ENCODE results near the gene GRK5. TPM values are rescaled to one million over a fixed set of nuclear protein-coding genes. Genes with fewer than 3 reads are reported as not detected.

Gene GRK5
- 29.0 TPM for total RNA-seq (2021; ENCODE audit: unreplicated experiment)
- 23.6 TPM for polyA plus RNA-seq (2012; ENCODE audit: insufficient read length)
- percentile 73 among the genes with signal in this experiment for Bru-seq, nascent RNA
- BruChase-seq, experiment 1, labeled RNA remaining after a 2-hour chase = percentile 64 among the genes with signal in this experiment
- percentile 72 among the genes with signal in this experiment for BruChase-seq, experiment 2, labeled RNA remaining after a 6-hour chase
- long read RNA-seq, full-length matches to known transcripts = 28 of 60 reads
- long read RNA-seq, partial matches to known transcripts = 6 of 60 reads
- long read RNA-seq, other reads (novel, unspliced or antisense) = 26 of 60 reads

GRCh38 chr10:119207366-119207666 is at the start of gene GRK5:
Gene GRK5 (plus strand): TSS chr10:119207571. CDS start chr10:119207918, 347 bp downstream.
- peak; percentile 91 for ATAC-seq
- H3K4me3 ChIP-seq (ENCODE audit: low read depth in 2 of 2, low read length in 2 of 2) = peak within 1 kb of the TSS; percentile 80 to 94
- no TSS peak for BruUV-seq (replicated peaks)
- H3K36me3 ChIP-seq (ENCODE audit: control insufficient read depth, insufficient read depth, low read length) = no peaks in the 10 kb centered on the region
- peaks cover 42% of the 10 kb centered on the region for H3K4me1 ChIP-seq (ENCODE audit: control insufficient read depth, insufficient read depth, low read length)
- H3K27me3 ChIP-seq (ENCODE audit: control insufficient read depth, insufficient read depth, low read length) = no peaks in the 10 kb centered on the region
- H3K27ac ChIP-seq (ENCODE audit: low read length) = peak within 1 kb of the TSS; percentile 90
- TF ChIP-seq CTCF (IDR thresholded peaks at IDR 0.05) (no peak), TCF7L2 (IDR thresholded peaks at IDR 0.05; ENCODE audit: low read depth, low read length) (no peak), SIN3A (IDR thresholded peaks at IDR 0.05; ENCODE audit: borderline replicate concordance, insufficient read depth, low read depth, low read length) (no peak; the same call in 1 of the 2 replicates), REST (IDR thresholded peaks at IDR 0.05; ENCODE audit: insufficient read depth in 1 of 2, low read depth in 2 of 2, low read length in 1 of 2) (no peak), POLR2AphosphoS5 (IDR thresholded peaks at IDR 0.05; ENCODE audit: low read depth, low read length) (no peak)
- DNase-seq (ENCODE audit: low read depth, low spot score) = peak; percentile 74
- no peaks in the 10 kb centered on the region for H3K9me3 ChIP-seq (ENCODE audit: control insufficient read depth, insufficient read depth, low read depth, low read length)
- CTCF ChIA-PET = interaction anchor here (0.7 to 1.4 kb wide), 6 partner anchors 9 to 283 kb away, joined by 3 to 20 read pairs (median 4); no protein-coding TSS in a partner anchor
- POLR2A ChIA-PET = interaction anchor here (0.6 to 1.5 kb wide), 6 partner anchors 13 to 666 kb away, joined by 3 to 5 read pairs (median 4); no protein-coding TSS in a partner anchor
- intact Hi-C loops (cut with micrococcal nuclease; ENCODE audit: unreplicated experiment) = loop anchor here (2.0 to 5.0 kb wide), 3 partner anchors 45 to 209 kb away; no protein-coding TSS in a partner anchor
- in situ Hi-C loops (cut with HindIII; ENCODE audit: low pct_unique_long_range_greater_than_20kb, low sequenced_read_pairs) = no loop called here

- peaks cover 4% of the 10 kb centered on the region for H3K4me1 ChIP-seq (ENCODE audit: control insufficient read depth, insufficient read depth, low read length)
- no peak overlapping the region for H3K4me3 ChIP-seq (ENCODE audit: low read depth in 2 of 2, low read length in 2 of 2)
- no peak overlapping the region for H3K27ac ChIP-seq (ENCODE audit: low read length)
- intact Hi-C loops (cut with micrococcal nuclease; ENCODE audit: unreplicated experiment) = no loop called here
- POLR2A ChIA-PET = no interaction called here
- TF ChIP-seq CTCF (IDR thresholded peaks at IDR 0.05) (no peak), TCF7L2 (IDR thresholded peaks at IDR 0.05; ENCODE audit: low read depth, low read length) (no peak), REST (IDR thresholded peaks at IDR 0.05; ENCODE audit: insufficient read depth in 1 of 2, low read depth in 2 of 2, low read length in 1 of 2) (no peak), POLR2AphosphoS5 (IDR thresholded peaks at IDR 0.05; ENCODE audit: low read depth, low read length) (no peak), SIN3A (IDR thresholded peaks at IDR 0.05; ENCODE audit: borderline replicate concordance, insufficient read depth, low read depth, low read length) (no peak)
- ATAC-seq = no peak; the same call in 1 of the 2 replicates
- in situ Hi-C loops (cut with HindIII; ENCODE audit: low pct_unique_long_range_greater_than_20kb, low sequenced_read_pairs) = no loop called here
- no TSS peak for BruUV-seq (replicated peaks)
- H3K9me3 ChIP-seq (ENCODE audit: control insufficient read depth, insufficient read depth, low read depth, low read length) = no peaks in the 10 kb centered on the region
- DNase-seq (ENCODE audit: low read depth, low spot score) = no peak
- H3K27me3 ChIP-seq (ENCODE audit: control insufficient read depth, insufficient read depth, low read length) = no peaks in the 10 kb centered on the region
- peaks cover 20% of the 10 kb centered on the region for H3K36me3 ChIP-seq (ENCODE audit: control insufficient read depth, insufficient read depth, low read length)
- CTCF ChIA-PET = no interaction called here
Measured at GRCh38 chr10:119159332-119159731, 48.0 kb upstream of the GRK5 start.

All from Panc1 (cell line).